HCT116 (cell line): ENCODE results near the gene TUBA1B. TPM values are rescaled to one million over a fixed set of nuclear protein-coding genes. Genes with fewer than 3 reads are reported as not detected.

Experiments
- ATAC-seq: fragments of 200-7000 bp; cut with Tn5 transposase; 2 replicates; pipeline ENCODE4 v1.9.1; 2020; ENCODE audit warnings: mild to moderate bottlenecking, moderate library complexity
- BruUV-seq: library from RNA; stranded (reverse); fragments of 400-500 nt; replicated peaks from 2 replicates; lab custom pipeline; 2021; lab: Mats Ljungman, UMichigan
- CTCF ChIA-PET: fragments of 300-600 bp; sonication (Branson Sonifier 250); formaldehyde crosslinking; loops from one replicate; lab custom pipeline; 2021; ENCODE audit warnings: antibody characterized with exemption; lab: Charles Lee
- POLR2A ChIA-PET: fragments of 300-600, 350-600 bp; sonication (Branson Sonifier 250); formaldehyde crosslinking; loops from one replicate; lab custom pipeline; 2021; ENCODE audit warnings: antibody characterized with exemption; lab: Charles Lee
- RAD21 ChIA-PET, 2 experiments: fragments of 300-600 bp; sonication (Branson Sonifier 250); formaldehyde crosslinking; loops; one replicate each; lab custom pipeline; 2023; ENCODE audit warnings: low total read pairs in 2 of 2; ENCODE audit not compliant: uncharacterized antibody in 2 of 2, unreplicated experiment in 2 of 2, low non-redundant PET in 1 of 2; lab: Charles Lee
- DNase-seq: peaks from one replicate; pipeline ENCODE4 v3.0.0-alpha.2; 2010; ENCODE audit warnings: low read depth, low spot score
- H2AFZ ChIP-seq: fragments of 200-600 bp; shearing (Covaris generic), sonication (generic); 2 replicates; pipeline ENCODE4 v1.6.1; 2017; ENCODE audit warnings: low read depth, mixed run types, mixed read lengths, antibody characterized with exemption, low read length; ENCODE audit not compliant: poor library complexity, severe bottlenecking
- H3K27ac ChIP-seq: 2 replicates; pipeline ENCODE4 v1.5.1; 2012; ENCODE audit warnings: low read depth, low read length
- H3K27me3 ChIP-seq: fragments of 200-600 bp; sonication (generic); 2 replicates; pipeline ENCODE4 v1.6.1; 2016; ENCODE audit warnings: mixed run types, low read length, mixed read lengths; ENCODE audit not compliant: insufficient read depth
- H3K36me3 ChIP-seq, 2 experiments: fragments of 200-500 bp in 1 of 2; fragments of 200-600 bp in 1 of 2; sonication (Bioruptor generic) in 1 of 2; sonication (generic) in 1 of 2; 2 replicates each; pipeline versions ENCODE4 v1.5.1 to v1.6.1; 2014 to 2016; ENCODE audit warnings: low read length in 2 of 2, inconsistent platforms in 1 of 2, mixed read lengths in 1 of 2, mixed run types in 1 of 2; ENCODE audit not compliant: insufficient read depth in 2 of 2, control insufficient read depth in 1 of 2
- H3K4me1 ChIP-seq, 2 experiments: fragments of 200-600 bp in 1 of 2; sonication (generic) in 1 of 2; 2 replicates each; pipeline versions ENCODE4 v1.5.1 to v1.6.1; 2012 to 2017; ENCODE audit warnings: low read length in 2 of 2, inconsistent platforms in 1 of 2, mild to moderate bottlenecking in 1 of 2, mixed read lengths in 1 of 2, mixed run types in 1 of 2, moderate library complexity in 1 of 2; ENCODE audit not compliant: insufficient read depth in 2 of 2, control insufficient read depth in 1 of 2
- H3K4me2 ChIP-seq: fragments of 200-600 bp; sonication (generic); 2 replicates; pipeline ENCODE4 v1.6.1; 2017; ENCODE audit warnings: mixed run types, low read length, mixed read lengths
- H3K4me3 ChIP-seq, 2 experiments: fragments of 200-600 bp in 1 of 2; sonication (generic) in 1 of 2; replicated peaks in 1 of 2; 2 replicates each; pipeline ENCODE4 v1.5.1; 2011 to 2016; ENCODE audit warnings: low read length in 2 of 2, control low read depth in 1 of 2, low read depth in 1 of 2, mild to moderate bottlenecking in 1 of 2, mixed read lengths in 1 of 2, mixed run types in 1 of 2
- H3K79me2 ChIP-seq: fragments of 200-600 bp; sonication (generic); 2 replicates; pipeline ENCODE4 v1.6.1; 2017; ENCODE audit warnings: mild to moderate bottlenecking, mixed run types, low read length, moderate library complexity, mixed read lengths; ENCODE audit not compliant: insufficient read depth
- H3K9ac ChIP-seq: fragments of 200-600 bp; sonication (generic); 2 replicates; pipeline ENCODE4 v1.6.1; 2016; ENCODE audit warnings: low read length, mixed read lengths
- H3K9me2 ChIP-seq: fragments of 200-600 bp; sonication (generic), shearing (Covaris generic); 2 replicates; pipeline ENCODE4 v1.6.1; 2017; ENCODE audit warnings: mixed run types, mild to moderate bottlenecking, moderate library complexity; ENCODE audit not compliant: insufficient read depth
- H3K9me3 ChIP-seq, 2 experiments: fragments of 200-500 bp in 1 of 2; fragments of 200-600 bp in 1 of 2; sonication (Bioruptor generic) in 1 of 2; sonication (generic) in 1 of 2; 2 replicates each; pipeline ENCODE4 v1.6.1; 2014 to 2017; ENCODE audit warnings: low read length in 2 of 2, mixed read lengths in 2 of 2, inconsistent platforms in 1 of 2, low read depth in 1 of 2, mild to moderate bottlenecking in 1 of 2, mixed run types in 1 of 2, moderate library complexity in 1 of 2; ENCODE audit not compliant: control insufficient read depth in 1 of 2, insufficient read depth in 1 of 2
- H4K20me1 ChIP-seq: fragments of 200-600 bp; sonication (generic), shearing (Covaris generic); 2 replicates; pipeline ENCODE4 v1.6.1; 2017; ENCODE audit warnings: mixed run types, mild to moderate bottlenecking, moderate library complexity; ENCODE audit not compliant: insufficient read depth
- CTCF ChIP-seq, 3 experiments: fragments of 200-600 bp in 1 of 3; sonication (generic) in 1 of 3; IDR thresholded peaks in 2 of 3; conservative IDR thresholded peaks in 1 of 3; 2 replicates each; pipeline ENCODE4 v1.5.1; 2012 to 2017; ENCODE audit warnings: low read depth in 2 of 3, low read length in 2 of 3, antibody characterized with exemption in 1 of 3, borderline replicate concordance in 1 of 3, control low read depth in 1 of 3, mild to moderate bottlenecking in 1 of 3, mixed read lengths in 1 of 3, mixed run types in 1 of 3, moderate library complexity in 1 of 3; ENCODE audit not compliant: insufficient read depth in 1 of 3
- EZH2phosphoT487 ChIP-seq: fragments of 200-600 bp; IDR thresholded peaks from 2 replicates; pipeline ENCODE4 v1.6.1; 2018; ENCODE audit warnings: antibody characterized with exemption, borderline replicate concordance
- POLR2AphosphoS5 ChIP-seq: IDR thresholded peaks from 2 replicates; pipeline ENCODE4 v1.6.1; 2011; ENCODE audit warnings: mild to moderate bottlenecking, low read depth, low read length, moderate library complexity
- RAD21 ChIP-seq: IDR thresholded peaks from 2 replicates; pipeline ENCODE4 v1.6.1; 2012; ENCODE audit warnings: low read depth, mild to moderate bottlenecking
- REST ChIP-seq: IDR thresholded peaks from 2 replicates; pipeline ENCODE4 v1.6.1; 2012; ENCODE audit warnings: low read depth
- intact Hi-C: fragments of 100-400 bp; cut with micrococcal nuclease; formaldehyde crosslinking; loops from 2 replicates; pipeline ENCODE4 v1.10.0; 2022
- total RNA-seq: library from RNA; stranded (reverse); gene quantifications from one replicate; pipeline ENCODE4 v1.2.1, GENCODE V29; 2021; ENCODE audit not compliant: unreplicated experiment

TUBA1B gene
- total RNA-seq, 1 experiment from 2014 or later, result 1,628 TPM

GRCh38 chr12:49098035-49098451 lies 33.2 kb downstream of the TUBA1B start:
- no TSS peak for BruUV-seq

More at GRCh38 chr12:49098035-49098451, 33.2 kb downstream of the TUBA1B start:
- RAD21 ChIA-PET, result no interaction called here
- Histone ChIP-seq H3K4me3 (no peak overlapping the region), H3K4me1 (no peaks in the 10 kb centered on the region), H4K20me1 (no peaks in the 10 kb centered on the region), H3K27me3 (no peaks in the 10 kb centered on the region), H3K4me2 (no peak overlapping the region), H2AFZ (no peak overlapping the region), H3K9me2 (no peaks in the 10 kb centered on the region), H3K36me3 (peaks cover 8 to 12% of the 10 kb centered on the region in 2 experiments; a peak in 1 of 4 replicates), H3K27ac (no peak overlapping the region), H3K79me2 (no peaks in the 10 kb centered on the region), H3K9me3 (no peaks in the 10 kb centered on the region), H3K9ac (no peak overlapping the region)
- POLR2A ChIA-PET, result interaction anchor here (0.8 to 1.2 kb wide), 4 partner anchors 10 to 33 kb away, joined by 3 to 5 read pairs (median 4); partner anchors contain the start of genes LMBR1L and TUBA1B
- intact Hi-C loops, result no loop called here
- DNase-seq (no peak), ATAC-seq (peak; percentile 82)
- peak; percentile 52 to 84 (median 79); a peak in 5 of 6 replicates for TF ChIP-seq CTCF (IDR thresholded peaks at IDR 0.05 in 2 of 3, conservative IDR thresholded peaks at IDR 0.05 in 1 of 3; ENCODE audit: borderline replicate concordance in 1 of 3, insufficient read depth in 1 of 3, low read depth in 2 of 3, low read length in 2 of 3)
- TF ChIP-seq RAD21, result peak; percentile 53
- no peak for TF ChIP-seq EZH2phosphoT487
- no peak for TF ChIP-seq POLR2AphosphoS5
- no peak for TF ChIP-seq REST
- CTCF ChIA-PET, result interaction anchor here (0.7 to 4.9 kb wide), 11 partner anchors 10 to 91 kb away, joined by 3 to 59 read pairs (median 5); partner anchors contain the start of genes RHEBL1, TUBA1A and TUBA1B
